Keratinocyte (primary cell): ENCODE measurements around the gene CLSTN2. TPM values are rescaled to one million over a fixed set of nuclear protein-coding genes. Genes with fewer than 3 reads are reported as not detected.

Experiments
- DNase-seq: peaks from one replicate; pipeline ENCODE4 v3.0.0-alpha.2; 2011; ENCODE audit warnings: low read depth, missing footprints, low spot score
- FAIRE-seq: peaks from 2 replicates; lab custom pipeline; 2011; peaks lifted over from hg19 to GRCh38; lab: Jason Lieb, UNC
- H2AFZ ChIP-seq: 2 replicates; pipeline ENCODE4 v1.6.0; 2012; ENCODE audit warnings: low read length, control low read depth, inconsistent platforms; ENCODE audit not compliant: control insufficient read depth
- H3K27ac ChIP-seq: 2 replicates; pipeline ENCODE4 v1.5.1; 2011; ENCODE audit warnings: low read length; ENCODE audit not compliant: control insufficient read depth, insufficient read depth
- H3K27me3 ChIP-seq: 3 replicates; pipeline ENCODE4 v1.6.0; 2011; ENCODE audit warnings: low read length; ENCODE audit not compliant: control insufficient read depth, insufficient read depth; ENCODE audit errors: extremely low read depth
- H3K36me3 ChIP-seq, 2 experiments: 2 replicates in 1 of 2; 3 replicates in 1 of 2; pipeline ENCODE4 v1.5.1; 2011; ENCODE audit warnings: low read length in 2 of 2, mild to moderate bottlenecking in 1 of 2; ENCODE audit not compliant: control insufficient read depth in 2 of 2, insufficient read depth in 2 of 2; ENCODE audit errors: extremely low read depth in 1 of 2
- H3K4me1 ChIP-seq: 3 replicates; pipeline ENCODE4 v1.5.1; 2011; ENCODE audit warnings: low read length; ENCODE audit not compliant: control insufficient read depth, insufficient read depth; ENCODE audit errors: extremely low read depth
- H3K4me2 ChIP-seq: 3 replicates; pipeline ENCODE4 v1.6.0; 2011; ENCODE audit warnings: low read depth, low read length; ENCODE audit not compliant: control insufficient read depth, insufficient read depth; ENCODE audit errors: extremely low read depth
- H3K4me3 ChIP-seq, 3 experiments: fragments of 200-600 bp in 1 of 3; sonication (generic) in 1 of 3; 2 replicates in 2 of 3; 3 replicates in 1 of 3; pipeline ENCODE4 v1.5.1; 2011 to 2016; ENCODE audit warnings: low read length in 3 of 3, mild to moderate bottlenecking in 3 of 3, control low read depth in 2 of 3, inconsistent platforms in 1 of 3, low read depth in 1 of 3, mixed read lengths in 1 of 3, mixed run types in 1 of 3, moderate library complexity in 1 of 3; ENCODE audit not compliant: control insufficient read depth in 2 of 3, insufficient read depth in 2 of 3; ENCODE audit errors: extremely low read depth in 1 of 3
- H3K79me2 ChIP-seq: 2 replicates; pipeline ENCODE4 v1.6.0; 2012; ENCODE audit warnings: low read length; ENCODE audit not compliant: control insufficient read depth, insufficient read depth
- H3K9ac ChIP-seq: 3 replicates; pipeline ENCODE4 v1.6.0; 2011; ENCODE audit warnings: low read length; ENCODE audit not compliant: control insufficient read depth, insufficient read depth; ENCODE audit errors: extremely low read depth
- H3K9me1 ChIP-seq: 3 replicates; pipeline ENCODE4 v1.6.0; 2011; ENCODE audit warnings: low read length; ENCODE audit not compliant: control insufficient read depth, insufficient read depth; ENCODE audit errors: extremely low read depth
- H3K9me3 ChIP-seq: 2 replicates; pipeline ENCODE4 v1.5.1; 2012; ENCODE audit warnings: low read depth, low read length; ENCODE audit not compliant: control insufficient read depth
- H4K20me1 ChIP-seq: 3 replicates; pipeline ENCODE4 v1.6.0; 2011; ENCODE audit warnings: low read length; ENCODE audit not compliant: control insufficient read depth, insufficient read depth; ENCODE audit errors: extremely low read depth
- CTCF ChIP-seq, 3 experiments: IDR thresholded peaks in 1 of 3; conservative IDR thresholded peaks in 1 of 3; optimal IDR thresholded peaks in 1 of 3; 2 replicates in 2 of 3; 3 replicates in 1 of 3; pipeline versions ENCODE3 to v1.5.1; 2011; ENCODE audit warnings: low read length in 3 of 3, mild to moderate bottlenecking in 3 of 3, moderate library complexity in 2 of 3, control low read depth in 1 of 3, inconsistent platforms in 1 of 3; ENCODE audit not compliant: insufficient read depth in 2 of 3; ENCODE audit errors: extremely low read depth in 1 of 3
- EZH2 ChIP-seq: IDR thresholded peaks from one replicate; pipeline ENCODE4 v1.6.1; 2012; ENCODE audit warnings: inconsistent platforms, mild to moderate bottlenecking, low read length, moderate library complexity
- dilution Hi-C: fragments of 300-500 bp; cut with MboI; formaldehyde crosslinking; loops from one replicate; pipeline ENCODE4 v1.7.0; 2020; ENCODE audit warnings: low sequenced_read_pairs; ENCODE audit not compliant: extremely low pct_ligation_motif_present
- polyA plus RNA-seq, 5 experiments: library from polyadenylated mRNA; depleted of rRNA in 3 of 5; stranded (reverse) in 3 of 5; stranded (forward) in 1 of 5; unstranded in 1 of 5; fragments of >200 nt; gene quantifications; 1 replicate in 1 of 5; 2 replicates in 3 of 5; 3 replicates in 1 of 5; pipeline versions ENCODE4 v1.2.1 to v1.2.3, GENCODE V29; 2011 to 2012; ENCODE audit warnings: missing spikeins in 2 of 5, low read depth in 1 of 5, low replicate concordance in 1 of 5

CLSTN2 gene
- polyA plus RNA-seq, 1 donor (not counting 4 experiments of a cell fraction or from before 2014, with no cell fraction given) = 0.09 TPM

DNA sequence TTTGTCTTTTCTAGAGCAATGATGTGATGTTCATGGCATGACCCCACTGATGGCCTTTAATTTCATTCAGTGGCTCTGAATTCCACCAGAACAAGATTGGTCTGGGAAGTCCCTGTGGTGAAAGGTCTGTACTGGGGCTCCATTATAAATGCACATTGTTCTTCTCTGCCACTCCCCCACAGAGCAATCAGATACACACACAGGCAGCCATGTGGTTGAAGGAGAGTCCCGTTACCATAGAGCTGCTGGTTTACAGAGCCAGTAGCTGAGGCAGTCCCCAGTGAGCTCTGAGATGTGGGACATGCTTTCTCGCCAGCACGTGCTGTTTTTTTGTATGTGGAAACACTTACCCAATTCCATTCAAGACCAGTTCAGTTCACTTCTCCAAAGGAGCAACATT, 570.2 kb downstream of the CLSTN2 start:
- H3K9ac ChIP-seq = no peak overlapping the region
- peaks cover 3% of the 10 kb centered on the region for H3K27me3 ChIP-seq
- DNase-seq = no peak
- H4K20me1 ChIP-seq = no peaks in the 10 kb centered on the region
- dilution Hi-C loops = no loop called here
- H3K4me1 ChIP-seq = no peaks in the 10 kb centered on the region
- no peak overlapping the region for H3K4me3 ChIP-seq
- H3K9me3 ChIP-seq = no peaks in the 10 kb centered on the region
- no peak overlapping the region for H3K4me2 ChIP-seq
- no peaks in the 10 kb centered on the region for H3K79me2 ChIP-seq
- H3K9me1 ChIP-seq = no peaks in the 10 kb centered on the region
- H3K36me3 ChIP-seq = no peaks in the 10 kb centered on the region
- no peak for FAIRE-seq
- H3K27ac ChIP-seq = no peak overlapping the region
- no peak overlapping the region for H2AFZ ChIP-seq
- TF ChIP-seq CTCF (optimal IDR thresholded peaks at IDR 0.05 in 1 of 3, IDR thresholded peaks at IDR 0.05 in 1 of 3, conservative IDR thresholded peaks at IDR 0.05 in 1 of 3; ENCODE audit: extremely low read depth in 1 of 3, insufficient read depth in 2 of 3, low read length in 3 of 3) (no peak), EZH2 (no peak)

- FAIRE-seq = no peak
- H3K27me3 ChIP-seq = peaks cover 3% of the 10 kb centered on the region
- H3K4me2 ChIP-seq = no peak overlapping the region
- no peaks in the 10 kb centered on the region for H3K79me2 ChIP-seq
- DNase-seq = no peak
- H3K27ac ChIP-seq = no peak overlapping the region
- no peak for TF ChIP-seq CTCF (optimal IDR thresholded peaks at IDR 0.05 in 1 of 3, IDR thresholded peaks at IDR 0.05 in 1 of 3, conservative IDR thresholded peaks at IDR 0.05 in 1 of 3; ENCODE audit: extremely low read depth in 1 of 3, insufficient read depth in 2 of 3, low read length in 3 of 3)
- no peak for TF ChIP-seq EZH2
- H2AFZ ChIP-seq = no peak overlapping the region
- H3K9ac ChIP-seq = no peak overlapping the region
- dilution Hi-C loops = no loop called here
- no peak overlapping the region for H3K4me3 ChIP-seq
- no peaks in the 10 kb centered on the region for H3K9me1 ChIP-seq
- H3K4me1 ChIP-seq = no peaks in the 10 kb centered on the region
- H3K36me3 ChIP-seq = no peaks in the 10 kb centered on the region
- no peaks in the 10 kb centered on the region for H3K9me3 ChIP-seq
- H4K20me1 ChIP-seq = no peaks in the 10 kb centered on the region
Measured at GRCh38 chr3:140505876-140506275, 570.9 kb downstream of the CLSTN2 start.
